HuH-7.5 (cell line): ENCODE data around the gene LANCL1.

Experiments
- DNase-seq: peaks from one replicate; pipeline ENCODE4 v3.0.0; 2011; ENCODE audit warnings: low spot score

The LANCL1 gene

DNA sequence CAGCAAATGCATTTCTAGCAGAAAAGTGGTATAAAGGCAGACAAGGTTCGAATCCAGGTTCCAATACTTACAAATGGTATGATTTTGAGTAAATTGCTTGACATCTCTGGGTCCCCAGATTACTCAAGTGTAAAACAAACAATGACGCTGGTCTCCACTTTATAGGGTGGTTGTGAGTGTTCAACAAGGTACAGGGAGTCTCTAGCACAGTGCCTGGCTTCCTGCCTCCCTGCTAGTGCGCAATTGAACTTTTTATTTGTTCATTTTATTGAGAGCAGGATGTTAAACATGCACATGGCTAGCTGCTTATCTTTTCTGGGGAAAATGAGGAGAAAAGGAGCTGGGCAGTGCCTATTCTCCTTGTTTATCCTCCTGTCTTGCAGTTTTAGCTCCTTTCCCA is 86.7 kb downstream of the LANCL1 start:
- no peak for DNase-seq

DNA sequence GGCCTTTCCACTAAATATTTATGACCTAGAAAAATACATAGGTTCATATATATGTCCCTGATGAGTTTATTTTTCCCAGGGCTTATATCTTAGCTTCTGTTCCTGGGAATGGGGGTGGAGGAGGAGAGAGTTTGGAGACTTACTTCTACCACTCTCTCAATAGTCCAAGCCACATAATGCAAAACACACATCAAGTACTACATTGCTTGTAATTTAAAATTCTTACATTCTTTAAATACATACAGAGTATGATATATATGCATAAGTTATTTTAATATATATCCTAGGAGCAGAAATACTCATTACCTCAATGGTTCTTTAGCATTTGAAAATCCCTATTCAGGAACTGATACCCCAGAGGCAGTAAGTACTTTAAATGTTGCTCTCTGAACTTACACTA is 88.4 kb downstream of the LANCL1 start:
- no peak for DNase-seq

DNA sequence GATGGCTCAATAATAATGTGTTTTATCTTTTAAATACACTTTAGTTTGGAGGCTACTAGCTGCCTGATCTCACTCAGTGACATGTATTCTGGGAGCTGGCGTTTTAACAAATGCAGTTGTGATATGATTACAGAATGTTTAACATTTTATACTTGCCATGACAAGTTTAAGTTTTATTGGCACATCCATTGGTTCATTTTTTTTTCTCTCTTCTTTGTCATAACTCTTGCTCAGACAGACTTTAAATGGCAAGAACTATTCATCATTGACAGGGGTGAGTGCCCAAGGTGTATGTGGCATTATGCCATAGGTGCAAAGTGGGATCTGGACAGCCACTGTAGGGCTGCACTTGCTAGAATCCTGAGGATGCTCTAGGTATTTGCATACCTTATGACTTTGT is 89.5 kb downstream of the LANCL1 start:
- no peak for DNase-seq
